ENCODE measurements around the gene ACADM. TPM values are rescaled to one million over a fixed set of nuclear protein-coding genes. Genes with fewer than 3 reads are reported as not detected.

Gene ACADM
- total RNA-seq = 28.4 and 28.9 TPM in 2 replicates

DNA sequence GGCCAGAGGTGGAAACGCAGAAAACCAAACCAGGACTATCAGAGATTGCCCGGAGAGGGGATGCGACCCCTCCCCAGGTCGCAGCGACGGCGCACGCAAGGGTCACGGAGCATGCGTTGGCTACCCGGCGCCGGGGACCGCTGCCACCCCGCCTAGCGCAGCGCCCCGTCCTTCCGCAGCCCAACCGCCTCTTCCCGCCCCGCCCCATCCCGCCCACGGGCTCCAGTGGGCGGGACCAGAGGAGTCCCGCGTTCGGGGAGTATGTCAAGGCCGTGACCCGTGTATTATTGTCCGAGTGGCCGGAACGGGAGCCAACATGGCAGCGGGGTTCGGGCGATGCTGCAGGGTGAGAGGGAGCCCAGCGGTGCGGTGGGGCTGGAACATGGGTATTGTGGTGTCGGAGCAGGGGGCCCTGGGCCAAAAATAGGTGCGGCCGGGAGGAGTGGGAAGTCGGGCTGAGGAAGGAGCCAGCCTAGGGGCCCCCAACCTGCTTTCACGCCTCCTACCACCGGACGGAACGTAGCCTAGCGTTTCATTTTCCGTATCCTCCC lies at the start of gene ACADM:
Gene ACADM, plus strand, starts transcription at position 238 of the 551 bp plus-strand sequence. Its CDS starts 79 bp downstream, at position 317.

DNA sequence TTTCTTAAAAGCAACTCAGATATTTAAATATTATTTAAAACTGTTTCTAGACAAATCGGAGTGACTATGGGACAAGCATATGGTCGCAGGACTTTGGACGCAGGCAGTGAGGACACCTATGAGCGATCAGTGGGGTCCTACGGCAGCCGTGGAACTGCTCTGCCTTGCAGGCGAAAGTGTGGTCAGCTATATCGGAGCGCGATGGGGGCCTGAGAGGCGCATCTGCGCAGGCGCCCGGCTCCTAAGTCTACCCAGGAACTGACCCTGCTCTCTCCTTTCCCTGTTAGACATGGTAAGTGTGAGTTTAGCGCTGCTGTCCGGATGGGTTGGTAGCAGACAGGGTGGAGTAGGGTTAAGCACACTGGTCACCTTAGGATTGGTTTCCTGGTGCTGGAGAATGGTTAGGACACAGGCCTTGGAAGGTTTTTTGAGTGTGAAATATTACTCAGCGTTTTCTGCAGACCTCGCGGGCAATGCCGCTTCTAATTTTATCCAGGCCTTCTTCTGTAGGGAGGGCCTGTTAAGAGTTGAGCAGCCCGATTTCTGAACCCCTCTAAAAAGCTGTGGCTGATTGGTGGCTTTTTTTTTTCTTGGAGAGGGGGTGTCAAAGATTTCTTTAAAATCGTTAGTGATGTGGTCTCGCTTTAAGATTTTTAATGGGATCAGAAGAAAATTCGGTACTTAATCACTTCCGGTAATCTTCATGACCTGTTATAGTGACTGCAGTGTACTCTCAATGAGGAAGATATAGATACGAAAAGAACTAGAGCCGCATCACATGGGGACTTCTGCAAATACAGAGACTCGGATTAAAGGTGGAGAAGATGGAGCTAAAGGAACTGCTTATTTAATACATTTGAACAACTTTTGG lies 61.7 kb downstream of the ACADM start, which contains the start of gene RABGGTB:
Gene RABGGTB, plus strand, starts transcription at position 274 of the 871 bp plus-strand sequence. Its CDS starts 16 bp downstream, at position 290.

GRCh38 chr1:75796376-75797272 lies 72.1 kb downstream of the ACADM start, which contains the start of gene MSH4:
TSS of gene MSH4 (plus strand) at chr1:75796882. CDS start at chr1:75796986, 104 bp downstream.

Other genes starting within 250 kb of the ACADM start
- 1.3 and 2.0 TPM in 2 replicates for gene SLC44A5, start 113.6 kb upstream of the ACADM start, total RNA-seq
- gene RABGGTB, start 61.5 kb downstream of the ACADM start, total RNA-seq = 75.3 and 84.7 TPM in 2 replicates
- gene MSH4, start 72.2 kb downstream of the ACADM start, total RNA-seq = 0.15 TPM in 1 of 2 replicates, not detected in the other
- gene ASB17, start 207.7 kb downstream of the ACADM start, total RNA-seq = not detected in 2 replicates

All from hair follicular keratinocyte (primary cell).